CD4-positive, alpha-beta memory T cell (primary cell): ENCODE data around the gene TNFRSF19. TPM values are rescaled to one million over a fixed set of nuclear protein-coding genes. Genes with fewer than 3 reads are reported as not detected.

ENCODE experiments used
- CTCF ChIA-PET: fragments of 350-600 bp; sonication (Branson Sonifier 250); formaldehyde crosslinking; loops from one replicate; lab custom pipeline; 2021; ENCODE audit warnings: inconsistent platforms; ENCODE audit not compliant: partially characterized antibody; lab: Charles Lee
- POLR2A ChIA-PET: fragments of 350-600 bp; sonication (Branson Sonifier 250); formaldehyde crosslinking; loops from one replicate; lab custom pipeline; 2021; ENCODE audit not compliant: partially characterized antibody; lab: Charles Lee
- DNase-seq, 5 donors: peaks; one replicate each; pipeline versions ENCODE4 v3.0.0 to v3.0.0-alpha.2; 2020 to 2022; ENCODE audit warnings: mixed read lengths in 1 of 5
- H3K27ac ChIP-seq: one replicate; pipeline ENCODE4 v1.7.0; 2013; ENCODE audit warnings: low read depth, low read length
- H3K27me3 ChIP-seq: 2 replicates; pipeline ENCODE4 v1.7.0; 2013; ENCODE audit warnings: mild to moderate bottlenecking, low read length, moderate library complexity; ENCODE audit not compliant: insufficient read depth
- H3K36me3 ChIP-seq: 2 replicates; pipeline ENCODE4 v1.7.0; 2013; ENCODE audit warnings: mild to moderate bottlenecking, low read length, moderate library complexity; ENCODE audit not compliant: insufficient read depth
- H3K4me1 ChIP-seq: 2 replicates; pipeline ENCODE4 v1.7.0; 2013; ENCODE audit warnings: mild to moderate bottlenecking, low read length, moderate library complexity; ENCODE audit not compliant: insufficient read depth
- H3K4me3 ChIP-seq, 2 donors: one replicate each; pipeline ENCODE4 v1.7.0; 2013; ENCODE audit warnings: low read length in 2 of 2, mild to moderate bottlenecking in 1 of 2
- H3K9me3 ChIP-seq, 2 donors: one replicate each; pipeline ENCODE4 v1.7.0; 2013; ENCODE audit warnings: low read length in 2 of 2, control low read depth in 1 of 2; ENCODE audit not compliant: control insufficient read depth in 1 of 2
- H3K27ac Mint-ChIP-seq, 7 donors: one replicate each; pipeline ENCODE4 v1.8.0; 2020 to 2021; ENCODE audit warnings: mixed read lengths in 7 of 7, mild to moderate bottlenecking in 6 of 7, inconsistent platforms in 3 of 7, moderate library complexity in 3 of 7
- H3K27me3 Mint-ChIP-seq, 2 donors: one replicate each; pipeline ENCODE4 v1.8.0; 2020 to 2021; ENCODE audit warnings: mixed read lengths in 2 of 2
- H3K36me3 Mint-ChIP-seq, 2 donors: one replicate each; pipeline ENCODE4 v1.8.0; 2020 to 2021; ENCODE audit warnings: mixed read lengths in 2 of 2, inconsistent platforms in 1 of 2, mild to moderate bottlenecking in 1 of 2
- H3K4me1 Mint-ChIP-seq, 4 donors: one replicate each; pipeline ENCODE4 v1.8.0; 2020 to 2021; ENCODE audit warnings: mixed read lengths in 4 of 4, mild to moderate bottlenecking in 1 of 4
- H3K4me3 Mint-ChIP-seq, 8 donors: one replicate each; pipeline ENCODE4 v1.8.0; 2020 to 2021; ENCODE audit warnings: mixed read lengths in 8 of 8, mild to moderate bottlenecking in 7 of 8, moderate library complexity in 6 of 8, inconsistent platforms in 3 of 8
- H3K9me3 Mint-ChIP-seq, 8 donors: one replicate each; pipeline ENCODE4 v1.8.0; 2020 to 2021; ENCODE audit warnings: mixed read lengths in 8 of 8, mild to moderate bottlenecking in 5 of 8, inconsistent platforms in 3 of 8, moderate library complexity in 1 of 8
- intact Hi-C: fragments of 100-400 bp; cut with micrococcal nuclease; formaldehyde crosslinking; loops from one replicate; pipeline ENCODE4 v1.15.1; 2023
- polyA plus RNA-seq, 2 donors: library from polyadenylated mRNA; unstranded; fragments of 300-500 nt; fragmentation: Illumina TruSeq; gene quantifications; one replicate each; pipeline ENCODE4 v1.2.3, GENCODE V29; 2021
- total RNA-seq, 2 experiments: library from RNA; stranded (reverse); gene quantifications; one replicate each; pipeline ENCODE4 v1.2.3, GENCODE V29; 2021

TNFRSF19 gene
- total and polyA plus RNA-seq, 4 experiments from 2014 or later, result 0.27 TPM; not detected in 3

GRCh38 chr13:23608138-23608537 lies 37.9 kb downstream of the TNFRSF19 start:
- POLR2A ChIA-PET, result no interaction called here
- peaks cover 8 to 11% of the 10 kb centered on the region in 2 donors for H3K27me3 Mint-ChIP-seq
- H3K27ac ChIP-seq, result no peak overlapping the region
- H3K27ac Mint-ChIP-seq, result no peak overlapping the region
- CTCF ChIA-PET, result no interaction called here
- H3K36me3 ChIP-seq, result no peaks in the 10 kb centered on the region
- no peaks in the 10 kb centered on the region for H3K27me3 ChIP-seq
- H3K36me3 Mint-ChIP-seq, result no peaks in the 10 kb centered on the region
- no peaks in the 10 kb centered on the region for H3K9me3 Mint-ChIP-seq
- intact Hi-C loops, result no loop called here
- H3K4me3 Mint-ChIP-seq, result no peak overlapping the region
- H3K4me3 ChIP-seq, result no peak overlapping the region
- no peaks in the 10 kb centered on the region for H3K4me1 ChIP-seq
- no peak for DNase-seq
- no peaks in the 10 kb centered on the region for H3K9me3 ChIP-seq
- H3K4me1 Mint-ChIP-seq, result peaks cover 0 to 6% (median 4%) of the 10 kb centered on the region in 4 donors

- Histone ChIP-seq H3K27ac (no peak overlapping the region), H3K4me3 (no peak overlapping the region)
- DNase-seq, result no peak
These were observed 38.6 kb downstream of the TNFRSF19 start for GRCh38 chr13:23608701-23609413.

GRCh38 chr13:23609414-23609760 lies 39.2 kb downstream of the TNFRSF19 start:
- H3K36me3 Mint-ChIP-seq, result no peaks in the 10 kb centered on the region
- no peaks in the 10 kb centered on the region for H3K9me3 Mint-ChIP-seq
- intact Hi-C loops, result no loop called here
- H3K4me1 Mint-ChIP-seq, result peaks cover 0 to 6% (median 4%) of the 10 kb centered on the region in 4 donors
- ChIA-PET CTCF (no interaction called here), POLR2A (no interaction called here)
- no peak for DNase-seq
- Histone ChIP-seq H3K4me1 (no peaks in the 10 kb centered on the region), H3K27me3 (no peaks in the 10 kb centered on the region), H3K27ac (no peak overlapping the region), H3K4me3 (no peak overlapping the region), H3K9me3 (no peaks in the 10 kb centered on the region), H3K36me3 (no peaks in the 10 kb centered on the region)
- H3K4me3 Mint-ChIP-seq, result peak overlapping the region in 6 of 8 donors; percentile 2 to 52 (median 32)
- H3K27me3 Mint-ChIP-seq, result peaks cover 17 to 18% of the 10 kb centered on the region in 2 donors
- peak overlapping the region in 2 of 7 donors; percentile 37 to 48 for H3K27ac Mint-ChIP-seq

More at GRCh38 chr13:23608701-23609413, 38.6 kb downstream of the TNFRSF19 start:
- POLR2A ChIA-PET, result no interaction called here
- H3K9me3 ChIP-seq, result no peaks in the 10 kb centered on the region
- peak overlapping the region in 3 of 8 donors; percentile 29 to 52 (median 43) for H3K4me3 Mint-ChIP-seq
- CTCF ChIA-PET, result no interaction called here
- no peaks in the 10 kb centered on the region for H3K9me3 Mint-ChIP-seq
- no peaks in the 10 kb centered on the region for H3K4me1 ChIP-seq
- peaks cover 0 to 6% (median 4%) of the 10 kb centered on the region in 4 donors for H3K4me1 Mint-ChIP-seq
- peak overlapping the region in 1 of 7 donors; percentile 61 for H3K27ac Mint-ChIP-seq
- H3K36me3 Mint-ChIP-seq, result no peaks in the 10 kb centered on the region
- no peaks in the 10 kb centered on the region for H3K27me3 ChIP-seq
- intact Hi-C loops, result no loop called here
- H3K36me3 ChIP-seq, result no peaks in the 10 kb centered on the region
- H3K27me3 Mint-ChIP-seq, result peaks cover 14 to 15% of the 10 kb centered on the region in 2 donors

GRCh38 chr13:23609874-23610576 lies 39.8 kb downstream of the TNFRSF19 start:
- DNase-seq, result no peak
- Mint-ChIP-seq H3K4me3 (peak overlapping the region in 3 of 8 donors; percentile 3 to 52 (median 20)), H3K9me3 (no peaks in the 10 kb centered on the region), H3K27me3 (peaks cover 16 to 18% of the 10 kb centered on the region in 2 donors), H3K27ac (peak overlapping the region in 1 of 7 donors; percentile 38), H3K4me1 (peaks cover 0 to 6% (median 4%) of the 10 kb centered on the region in 4 donors), H3K36me3 (no peaks in the 10 kb centered on the region)
- ChIA-PET CTCF (no interaction called here), POLR2A (no interaction called here)
- Histone ChIP-seq H3K4me1 (no peaks in the 10 kb centered on the region), H3K27me3 (no peaks in the 10 kb centered on the region), H3K27ac (no peak overlapping the region), H3K4me3 (no peak overlapping the region), H3K9me3 (no peaks in the 10 kb centered on the region), H3K36me3 (no peaks in the 10 kb centered on the region)
- intact Hi-C loops, result no loop called here

- intact Hi-C loops, result no loop called here
- Mint-ChIP-seq H3K4me1 (peaks cover 0 to 6% (median 4%) of the 10 kb centered on the region in 4 donors), H3K9me3 (no peaks in the 10 kb centered on the region), H3K36me3 (no peaks in the 10 kb centered on the region), H3K27ac (no peak overlapping the region), H3K4me3 (no peak overlapping the region), H3K27me3 (peaks cover 15 to 18% of the 10 kb centered on the region in 2 donors)
- Histone ChIP-seq H3K36me3 (no peaks in the 10 kb centered on the region), H3K9me3 (no peaks in the 10 kb centered on the region), H3K4me3 (no peak overlapping the region), H3K27me3 (no peaks in the 10 kb centered on the region), H3K4me1 (no peaks in the 10 kb centered on the region), H3K27ac (no peak overlapping the region)
- ChIA-PET CTCF (no interaction called here), POLR2A (no interaction called here)
- no peak for DNase-seq
These were observed 40.8 kb downstream of the TNFRSF19 start for GRCh38 chr13:23610966-23611491.

- no peak overlapping the region for H3K4me3 ChIP-seq
- Mint-ChIP-seq H3K36me3 (no peaks in the 10 kb centered on the region), H3K27ac (no peak overlapping the region), H3K27me3 (peaks cover 18% of the 10 kb centered on the region in 2 donors), H3K9me3 (peaks cover 0 to 2% (median 0%) of the 10 kb centered on the region in 8 donors), H3K4me3 (no peak overlapping the region), H3K4me1 (peaks cover 0 to 6% (median 4%) of the 10 kb centered on the region in 4 donors)
- H3K27me3 ChIP-seq, result no peaks in the 10 kb centered on the region
- no peak for DNase-seq
- no peaks in the 10 kb centered on the region for H3K9me3 ChIP-seq
- no peaks in the 10 kb centered on the region for H3K36me3 ChIP-seq
- intact Hi-C loops, result no loop called here
- ChIA-PET CTCF (no interaction called here), POLR2A (no interaction called here)
- no peaks in the 10 kb centered on the region for H3K4me1 ChIP-seq
- no peak overlapping the region for H3K27ac ChIP-seq
These were observed 42.0 kb downstream of the TNFRSF19 start for GRCh38 chr13:23612182-23612581.

- no peaks in the 10 kb centered on the region for H3K36me3 Mint-ChIP-seq
- CTCF ChIA-PET, result no interaction called here
These were observed 42.5 kb downstream of the TNFRSF19 start for GRCh38 chr13:23612731-23613130.

More at GRCh38 chr13:23612731-23613130, 42.5 kb downstream of the TNFRSF19 start:
- Mint-ChIP-seq H3K9me3 (peaks cover 0 to 2% (median 0%) of the 10 kb centered on the region in 8 donors), H3K4me1 (peaks cover 2 to 9% (median 5%) of the 10 kb centered on the region in 4 donors), H3K27me3 (peaks cover 18% of the 10 kb centered on the region in 2 donors), H3K27ac (no peak overlapping the region), H3K4me3 (no peak overlapping the region)
- Histone ChIP-seq H3K36me3 (no peaks in the 10 kb centered on the region), H3K9me3 (no peaks in the 10 kb centered on the region), H3K4me1 (no peaks in the 10 kb centered on the region), H3K27me3 (no peaks in the 10 kb centered on the region), H3K27ac (no peak overlapping the region), H3K4me3 (no peak overlapping the region)
- intact Hi-C loops, result no loop called here
- DNase-seq, result no peak
- POLR2A ChIA-PET, result no interaction called here
